HG03575 (cell line): ENCODE measurements around the gene HOXA6.

Experiments used
- ATAC-seq: cut with Tn5 transposase; IDR thresholded peaks from one replicate; pipeline ENCODE4 v1.9.1; 2021; ENCODE audit not compliant: unreplicated experiment, insufficient number of reproducible peaks, low FRiP score; ENCODE audit errors: extremely low read depth

Gene HOXA6

GRCh38 chr7:27185854-27186667 is 38.5 kb upstream of the HOXA6 start:
- ATAC-seq: no peak

GRCh38 chr7:27185013-27185853 is 37.7 kb upstream of the HOXA6 start, which contains the start of gene HOXA11:
Gene HOXA11 (minus strand): TSS chr7:27185232. CDS start chr7:27185144, 88 bp downstream.
- no peak for ATAC-seq

GRCh38 chr7:27184337-27185012 is 36.9 kb upstream of the HOXA6 start:
- ATAC-seq: no peak

DNA sequence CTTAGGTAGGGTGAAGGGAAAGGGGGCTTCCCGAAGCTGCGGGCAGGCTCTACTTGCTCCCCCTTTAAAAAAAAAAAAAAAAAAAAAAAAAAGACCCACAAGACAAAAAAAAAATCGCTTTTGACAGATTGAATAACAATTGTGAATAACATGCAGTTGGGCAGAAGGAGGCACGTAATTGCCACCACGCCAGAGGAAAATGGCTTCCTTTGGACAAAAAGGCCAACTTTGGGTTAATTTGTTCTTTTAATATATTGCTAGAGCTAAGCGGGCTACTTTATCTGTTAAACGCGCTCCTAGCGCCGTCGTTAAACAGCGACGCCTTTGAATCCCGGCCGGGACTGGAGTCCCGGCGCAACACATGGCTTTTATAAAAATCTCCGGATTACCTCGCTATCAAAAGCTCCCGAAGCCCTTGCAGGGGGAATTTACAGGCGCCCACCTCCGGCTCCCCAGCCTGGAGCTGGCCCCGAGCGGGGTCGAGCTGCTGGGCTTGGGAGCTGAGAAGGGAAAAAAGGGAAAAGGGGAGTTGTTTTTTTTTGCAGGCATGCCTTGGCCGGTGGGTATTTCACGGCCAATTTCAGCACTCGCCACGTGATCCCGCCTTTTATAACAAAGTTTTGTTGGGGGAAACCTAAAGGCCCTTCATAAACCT is 36.2 kb upstream of the HOXA6 start:
- no peak for ATAC-seq

DNA sequence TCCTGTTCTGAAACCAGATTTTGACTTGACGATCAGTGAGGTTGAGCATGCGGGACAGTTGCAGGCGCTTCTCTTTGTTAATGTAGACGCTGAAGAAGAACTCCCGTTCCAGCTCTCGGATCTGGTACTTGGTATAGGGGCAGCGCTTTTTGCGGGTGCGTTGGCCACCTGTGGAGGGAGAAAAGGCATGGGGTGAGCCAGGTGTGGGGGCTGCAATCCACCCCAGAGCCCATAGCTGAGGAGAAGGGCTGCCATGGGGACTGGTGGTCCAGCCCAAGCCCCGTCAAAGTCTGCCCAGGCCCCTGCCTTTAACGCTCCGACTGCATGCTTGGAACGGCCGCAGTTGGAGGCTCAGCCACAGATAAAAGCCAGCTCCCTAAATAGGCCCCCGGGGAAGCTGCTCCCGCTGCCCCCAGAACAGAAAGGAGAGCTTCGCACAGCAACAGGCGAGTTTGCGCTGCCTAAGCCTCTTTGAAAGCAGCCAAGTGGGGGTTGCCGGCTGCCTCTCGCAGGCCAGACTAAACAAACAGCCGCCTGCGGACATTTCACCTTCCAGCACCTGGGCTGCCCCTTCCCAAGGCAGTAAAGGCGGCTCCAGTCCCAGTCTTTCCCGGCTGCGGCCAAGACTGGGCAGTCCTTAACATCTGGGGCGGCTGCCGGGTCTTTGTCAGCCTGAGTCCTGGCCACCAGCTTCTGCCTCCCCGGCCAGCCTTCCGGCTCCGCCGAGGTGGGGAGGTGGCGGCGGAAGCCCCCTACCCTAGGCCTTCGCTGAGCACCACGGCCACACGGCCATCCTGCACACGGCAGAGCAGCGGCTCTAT is 35.5 kb upstream of the HOXA6 start:
- ATAC-seq: no peak

- no peak for ATAC-seq
Measured at GRCh38 chr7:27182285-27182841, 34.8 kb upstream of the HOXA6 start.

- no peak for ATAC-seq
Measured at GRCh38 chr7:27181795-27182275, 34.3 kb upstream of the HOXA6 start.

GRCh38 chr7:27180431-27181420 is 33.2 kb upstream of the HOXA6 start:
- ATAC-seq: no peak

- ATAC-seq: no peak
Measured at GRCh38 chr7:27179503-27180430, 32.2 kb upstream of the HOXA6 start.

- no peak for ATAC-seq
Measured at GRCh38 chr7:27179030-27179429, 31.5 kb upstream of the HOXA6 start.

DNA sequence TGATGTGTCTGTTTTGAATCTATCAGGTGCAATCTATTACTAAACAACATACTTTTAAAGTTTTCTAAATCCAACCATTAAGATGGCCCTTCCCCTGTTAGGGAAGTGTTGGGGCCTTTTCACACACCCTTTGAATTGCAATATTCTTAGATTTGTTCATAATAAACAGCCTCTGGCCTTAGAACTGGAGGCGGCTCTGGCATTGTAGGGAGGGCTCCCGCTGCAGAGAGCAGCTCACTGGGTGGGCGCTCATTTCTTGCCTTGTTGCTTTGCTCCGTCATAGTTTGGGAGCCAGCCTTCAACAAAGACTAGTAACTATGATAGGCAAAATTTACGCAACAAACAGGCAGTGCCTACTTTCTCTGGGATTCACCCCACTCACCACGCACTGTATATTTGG is 30.8 kb upstream of the HOXA6 start:
- no peak for ATAC-seq

- ATAC-seq: no peak
Measured at GRCh38 chr7:27177795-27178320, 30.3 kb upstream of the HOXA6 start.

DNA sequence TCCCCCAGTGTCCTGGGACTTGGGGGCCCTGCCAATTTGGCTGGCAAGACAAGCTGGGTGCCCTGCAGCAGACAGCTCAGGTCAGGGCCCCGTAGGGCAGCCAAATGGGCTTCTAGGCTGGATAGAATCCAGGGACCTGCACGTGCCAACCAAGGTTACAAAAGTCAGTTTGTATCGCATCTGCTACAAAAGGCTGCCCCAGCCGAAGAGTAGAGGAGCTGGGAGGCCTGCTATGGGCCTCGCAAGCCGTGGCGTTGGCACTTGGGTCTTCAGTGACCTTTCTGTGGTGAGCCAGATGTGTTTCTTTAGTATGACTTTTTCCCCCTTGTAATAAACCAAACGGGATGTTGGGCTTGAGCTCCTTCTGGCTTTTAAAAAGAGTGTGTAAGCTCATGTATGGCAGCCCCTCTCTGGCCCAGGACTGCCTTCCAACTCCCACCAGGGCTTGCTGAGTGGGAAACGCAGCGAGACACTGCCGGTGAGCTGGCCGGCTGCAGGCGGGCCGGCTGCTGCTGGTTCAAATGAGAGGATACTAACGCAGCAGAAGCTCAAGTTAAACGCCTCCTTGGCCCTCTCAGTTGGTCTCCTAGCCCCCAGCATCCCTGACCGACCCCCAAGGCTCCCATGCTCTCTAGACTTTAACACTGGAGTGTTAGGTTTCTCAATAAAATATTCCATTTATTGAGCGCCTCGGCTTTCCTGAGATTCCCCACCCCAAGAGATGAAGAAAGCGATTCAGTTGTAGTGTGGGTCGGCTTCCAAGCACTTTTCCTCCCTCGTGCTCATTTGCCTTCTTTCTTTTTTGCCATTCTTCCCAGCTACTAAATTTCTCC is 29.6 kb upstream of the HOXA6 start:
- ATAC-seq: no peak

DNA sequence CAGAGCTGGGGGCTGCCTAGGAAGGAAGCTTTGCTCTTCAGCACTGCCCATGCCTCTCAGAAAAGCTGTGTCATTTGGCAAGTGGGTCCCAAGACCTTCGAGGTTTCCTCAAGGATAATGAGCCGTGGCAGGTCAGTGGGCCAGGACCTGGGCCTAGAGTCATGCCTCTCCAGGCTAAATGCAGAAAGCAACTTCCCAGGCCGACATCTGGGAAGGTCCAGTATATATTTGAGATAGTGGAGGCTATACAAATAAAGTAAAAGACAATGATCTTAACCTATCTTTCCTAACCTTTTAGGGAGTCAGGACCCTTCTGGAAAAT is 28.9 kb upstream of the HOXA6 start:
- no peak for ATAC-seq
